ENCODE data around the gene TAF10.

The TAF10 gene

GRCh38 chr11:6625156-6625831 is 13.3 kb upstream of the TAF10 start:
- peaks cover 13% of the 10 kb centered on the region for H3K27me3 ChIP-seq (ENCODE audit: control insufficient read depth, insufficient read depth, low read length, poor library complexity, severe bottlenecking)
- WGBS, 2 experiments = 92 to 94% methylated on average over 12 of the region's 12 CpGs
- H3K36me3 ChIP-seq (ENCODE audit: control insufficient read depth, insufficient read depth, low read length) = peaks cover 11% of the 10 kb centered on the region
- H3K27ac ChIP-seq (ENCODE audit: insufficient read depth, low read depth, low read length, poor library complexity, severe bottlenecking) = no peak overlapping the region
- H3K9me3 ChIP-seq (ENCODE audit: control insufficient read depth, low read length) = no peaks in the 10 kb centered on the region
- no peak overlapping the region for H3K4me3 ChIP-seq (ENCODE audit: insufficient read depth, low read depth, low read length)
- peaks cover 7% of the 10 kb centered on the region for H3K4me1 ChIP-seq (ENCODE audit: control insufficient read depth, insufficient read depth, low read length)

DNA sequence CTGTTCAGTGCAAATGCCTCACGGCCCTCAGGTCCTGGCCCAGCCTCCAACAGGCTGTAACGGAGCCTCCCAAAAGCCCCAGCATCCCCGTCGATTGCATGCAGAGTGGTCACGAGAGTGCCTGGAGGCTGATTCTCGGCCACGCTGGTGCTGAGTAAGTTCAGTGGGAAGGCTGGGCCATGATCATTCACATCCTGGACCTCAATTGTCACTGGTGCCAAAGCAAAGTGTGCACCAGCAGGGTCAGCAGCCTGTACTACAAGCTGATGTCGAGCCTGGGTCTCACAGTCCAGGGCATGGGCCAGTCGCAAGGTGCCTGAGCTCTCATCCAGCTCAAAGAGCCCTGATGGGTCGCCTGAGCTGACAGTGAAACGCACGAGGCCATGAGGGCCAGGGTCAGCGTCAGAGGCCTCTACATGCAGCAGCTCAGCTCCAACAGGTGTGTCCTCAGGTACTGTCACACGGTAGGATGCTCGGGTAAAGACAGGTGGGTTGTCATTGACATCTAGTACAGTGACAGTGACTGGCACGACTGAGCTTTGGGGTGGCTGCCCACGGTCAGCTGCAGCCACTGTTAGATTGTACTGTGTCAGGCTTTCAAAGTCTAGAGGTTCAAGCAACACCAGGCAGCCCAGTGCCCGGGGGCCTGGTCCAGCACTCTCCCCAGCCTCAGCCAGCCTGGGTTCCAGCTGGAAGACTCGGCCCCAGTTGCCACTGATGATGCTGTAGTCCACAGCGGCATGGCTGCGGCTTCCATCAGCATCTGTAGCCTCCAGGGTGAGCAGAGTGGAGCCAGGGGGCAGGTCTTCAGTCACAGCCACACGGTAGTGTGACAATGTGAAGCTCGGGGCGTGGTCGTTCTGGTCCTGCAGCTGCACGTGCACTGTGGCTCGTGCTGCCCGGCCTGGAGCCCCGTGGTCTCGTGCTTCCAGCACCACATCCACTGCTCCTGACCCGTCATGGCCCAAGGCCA is 11.7 kb upstream of the TAF10 start:
- Histone ChIP-seq H3K27ac (ENCODE audit: insufficient read depth, low read depth, low read length, poor library complexity, severe bottlenecking) (no peak overlapping the region), H3K4me3 (ENCODE audit: insufficient read depth, low read depth, low read length) (no peak overlapping the region), H3K9me3 (ENCODE audit: control insufficient read depth, low read length) (no peaks in the 10 kb centered on the region), H3K36me3 (ENCODE audit: control insufficient read depth, insufficient read depth, low read length) (peaks cover 11% of the 10 kb centered on the region), H3K27me3 (ENCODE audit: control insufficient read depth, insufficient read depth, low read length, poor library complexity, severe bottlenecking) (no peaks in the 10 kb centered on the region), H3K4me1 (ENCODE audit: control insufficient read depth, insufficient read depth, low read length) (peaks cover 8% of the 10 kb centered on the region)
- WGBS, 2 experiments = 93% methylated on average over 31 of the region's 31 CpGs

- WGBS, 2 experiments = 92 to 94% methylated on average over 24 of the region's 24 CpGs
- peaks cover 15% of the 10 kb centered on the region for H3K4me1 ChIP-seq (ENCODE audit: control insufficient read depth, insufficient read depth, low read length)
Measured at GRCh38 chr11:6622261-6623171, 10.5 kb upstream of the TAF10 start.

DNA sequence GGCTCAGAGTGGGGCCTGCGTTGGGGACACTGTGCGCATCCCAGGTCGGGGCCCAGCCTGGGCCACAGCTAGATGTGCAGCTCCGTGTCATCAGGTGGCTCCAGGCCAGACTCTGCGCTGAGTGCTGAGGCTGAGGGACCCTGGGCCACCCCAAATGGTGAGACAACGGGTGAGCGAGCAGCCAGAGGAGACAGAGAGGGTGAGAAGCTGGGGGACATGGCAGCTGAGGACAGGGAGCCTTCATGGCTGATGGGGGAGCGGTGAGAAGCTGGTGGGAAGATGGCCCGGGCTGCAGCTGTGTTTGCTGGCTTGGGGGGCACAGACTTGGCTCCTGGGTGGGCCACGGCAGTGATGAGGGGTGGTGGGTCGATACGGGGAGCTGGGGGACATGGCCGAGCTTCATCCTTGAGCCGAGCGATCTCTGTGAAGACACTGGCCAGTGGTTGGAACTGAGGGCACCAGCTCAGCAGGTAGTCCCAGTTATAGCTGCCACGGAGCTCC is 9.7 kb upstream of the TAF10 start:
- WGBS, 2 experiments = 92 to 93% methylated on average over 16 of the region's 16 CpGs
- Histone ChIP-seq H3K36me3 (ENCODE audit: control insufficient read depth, insufficient read depth, low read length) (peaks cover 5% of the 10 kb centered on the region), H3K27me3 (ENCODE audit: control insufficient read depth, insufficient read depth, low read length, poor library complexity, severe bottlenecking) (no peaks in the 10 kb centered on the region), H3K9me3 (ENCODE audit: control insufficient read depth, low read length) (no peaks in the 10 kb centered on the region), H3K4me3 (ENCODE audit: insufficient read depth, low read depth, low read length) (no peak overlapping the region), H3K27ac (ENCODE audit: insufficient read depth, low read depth, low read length, poor library complexity, severe bottlenecking) (no peak overlapping the region), H3K4me1 (ENCODE audit: control insufficient read depth, insufficient read depth, low read length) (peaks cover 15% of the 10 kb centered on the region)

More at GRCh38 chr11:6622261-6623171, 10.5 kb upstream of the TAF10 start:
- Histone ChIP-seq H3K27me3 (ENCODE audit: control insufficient read depth, insufficient read depth, low read length, poor library complexity, severe bottlenecking) (no peaks in the 10 kb centered on the region), H3K4me3 (ENCODE audit: insufficient read depth, low read depth, low read length) (no peak overlapping the region), H3K27ac (ENCODE audit: insufficient read depth, low read depth, low read length, poor library complexity, severe bottlenecking) (no peak overlapping the region), H3K9me3 (ENCODE audit: control insufficient read depth, low read length) (no peaks in the 10 kb centered on the region), H3K36me3 (ENCODE audit: control insufficient read depth, insufficient read depth, low read length) (peaks cover 9% of the 10 kb centered on the region)

DNA sequence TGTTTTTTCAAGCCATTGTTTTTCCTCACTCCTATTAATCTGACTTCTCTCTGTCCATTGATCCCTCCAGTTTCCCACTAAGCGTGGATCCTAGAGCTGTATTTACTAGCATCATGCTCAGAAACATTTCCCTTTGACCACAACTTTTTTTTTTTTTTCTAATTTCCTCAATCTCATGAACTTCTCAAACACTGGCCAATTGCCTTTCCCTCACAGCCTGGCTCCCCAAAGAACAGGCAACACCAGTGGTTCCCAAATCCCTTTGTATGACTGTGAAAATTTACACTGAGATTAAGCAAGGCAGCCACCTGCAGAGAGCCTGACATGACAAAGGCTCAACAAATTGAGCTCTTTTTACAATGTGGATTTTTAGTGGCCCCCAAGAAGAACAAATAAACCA is 8.6 kb upstream of the TAF10 start:
- peaks cover 3% of the 10 kb centered on the region for H3K36me3 ChIP-seq (ENCODE audit: control insufficient read depth, insufficient read depth, low read length)
- 85 to 91% methylated on average over 1 of the region's 1 CpG for WGBS, 2 experiments
- no peaks in the 10 kb centered on the region for H3K9me3 ChIP-seq (ENCODE audit: control insufficient read depth, low read length)
- no peak overlapping the region for H3K27ac ChIP-seq (ENCODE audit: insufficient read depth, low read depth, low read length, poor library complexity, severe bottlenecking)
- H3K4me1 ChIP-seq (ENCODE audit: control insufficient read depth, insufficient read depth, low read length) = peaks cover 15% of the 10 kb centered on the region
- no peaks in the 10 kb centered on the region for H3K27me3 ChIP-seq (ENCODE audit: control insufficient read depth, insufficient read depth, low read length, poor library complexity, severe bottlenecking)
- H3K4me3 ChIP-seq (ENCODE audit: insufficient read depth, low read depth, low read length) = no peak overlapping the region

DNA sequence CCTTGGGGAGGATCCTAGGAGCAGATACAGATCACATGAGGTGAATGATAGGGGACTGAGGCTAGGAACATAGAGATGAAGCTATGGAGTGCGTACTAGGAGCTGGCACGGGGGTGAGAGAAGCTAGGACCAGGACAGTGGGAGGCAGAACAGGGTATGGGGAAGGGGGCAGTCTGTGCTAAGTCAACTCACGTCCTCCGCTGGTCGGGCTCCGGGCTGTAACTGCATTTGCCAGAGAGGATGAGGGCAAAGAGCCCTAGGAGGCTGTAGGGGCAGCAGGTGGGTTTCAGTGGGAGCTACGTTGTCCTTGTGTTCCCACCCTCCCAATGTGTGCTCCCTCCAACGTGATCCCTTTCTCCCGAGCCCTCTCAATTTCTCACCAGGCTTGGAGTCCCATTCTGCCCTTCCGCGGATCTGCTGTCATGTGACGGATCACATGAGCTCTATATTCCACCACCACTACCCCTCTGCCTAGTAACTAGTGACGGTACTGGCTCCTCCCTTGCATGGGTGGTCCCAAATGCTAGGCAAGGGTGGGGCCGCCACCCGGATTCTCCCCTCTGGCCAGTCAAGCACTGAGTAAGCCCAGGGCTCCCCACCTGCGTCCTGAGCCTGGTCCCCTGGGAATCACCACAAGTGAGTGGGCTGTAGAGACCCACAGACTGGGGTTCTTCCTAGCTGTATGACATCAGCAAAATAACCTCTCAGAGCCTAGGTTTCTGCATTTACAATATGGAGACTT is 7.2 kb upstream of the TAF10 start, which contains the start of gene TPP1:
TSS of gene TPP1 (minus strand) at position 419 of the 742 bp plus-strand sequence. CDS start at position 397, 22 bp downstream.
- Histone ChIP-seq H3K4me1 (ENCODE audit: control insufficient read depth, insufficient read depth, low read length) (peaks cover 15% of the 10 kb centered on the region), H3K27me3 (ENCODE audit: control insufficient read depth, insufficient read depth, low read length, poor library complexity, severe bottlenecking) (no peaks in the 10 kb centered on the region), H3K4me3 (ENCODE audit: insufficient read depth, low read depth, low read length) (peak within 1 kb of the TSS; percentile 82), H3K36me3 (ENCODE audit: control insufficient read depth, insufficient read depth, low read length) (no peaks in the 10 kb centered on the region), H3K9me3 (ENCODE audit: control insufficient read depth, low read length) (no peaks in the 10 kb centered on the region), H3K27ac (ENCODE audit: insufficient read depth, low read depth, low read length, poor library complexity, severe bottlenecking) (no peak within 1 kb of the TSS)
- 1% methylated on average over 16 of the region's 16 CpGs for WGBS, 2 experiments

DNA sequence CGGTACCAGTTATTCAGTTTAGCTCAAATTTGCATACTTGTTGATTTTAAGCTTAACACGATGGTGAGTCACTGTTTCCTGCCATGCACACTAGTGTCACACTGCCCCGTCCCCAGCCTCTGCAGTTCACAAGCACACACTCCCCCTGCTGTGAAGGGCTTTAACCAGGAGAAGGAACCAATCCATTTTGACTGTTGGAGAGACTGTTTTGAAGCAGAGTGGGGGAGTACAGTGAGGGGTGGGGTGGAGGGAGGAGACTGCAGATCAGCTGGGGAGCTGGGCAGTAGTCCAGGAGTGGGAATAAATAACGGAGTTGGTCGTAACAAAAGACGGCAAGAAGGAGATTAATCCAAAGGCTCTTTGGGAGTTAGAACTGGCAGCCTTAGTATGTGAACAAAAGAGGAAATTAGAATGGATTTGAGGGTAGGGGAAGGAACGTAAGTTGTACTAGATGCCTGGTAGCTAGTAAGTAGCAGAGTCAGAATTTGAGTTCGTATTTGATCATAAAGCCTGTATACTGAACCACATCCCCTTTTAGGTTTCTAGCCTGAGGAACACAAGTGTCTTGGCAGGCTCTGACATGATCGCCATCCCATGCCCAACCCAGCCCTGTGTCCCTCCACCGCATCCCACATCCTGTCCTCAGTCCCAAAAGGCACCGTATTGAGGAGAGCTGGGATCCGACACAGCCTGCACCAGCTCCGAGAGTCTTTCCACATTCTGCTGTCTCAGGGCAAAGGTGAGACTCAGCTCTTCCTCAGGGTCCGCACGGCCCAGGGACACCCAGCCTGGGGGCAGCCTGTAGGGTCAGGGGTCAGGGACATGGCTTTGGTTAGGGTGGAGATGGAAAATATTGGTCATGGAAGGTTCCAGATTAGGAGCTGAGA is 6.3 kb upstream of the TAF10 start:
- H3K4me3 ChIP-seq (ENCODE audit: insufficient read depth, low read depth, low read length) = peak overlapping the region; percentile 82
- H3K9me3 ChIP-seq (ENCODE audit: control insufficient read depth, low read length) = no peaks in the 10 kb centered on the region
- H3K4me1 ChIP-seq (ENCODE audit: control insufficient read depth, insufficient read depth, low read length) = peaks cover 15% of the 10 kb centered on the region
- WGBS, 2 experiments = 60 to 64% methylated on average over 15 of the region's 15 CpGs
- H3K27ac ChIP-seq (ENCODE audit: insufficient read depth, low read depth, low read length, poor library complexity, severe bottlenecking) = no peak overlapping the region
- no peaks in the 10 kb centered on the region for H3K27me3 ChIP-seq (ENCODE audit: control insufficient read depth, insufficient read depth, low read length, poor library complexity, severe bottlenecking)
- H3K36me3 ChIP-seq (ENCODE audit: control insufficient read depth, insufficient read depth, low read length) = no peaks in the 10 kb centered on the region

DNA sequence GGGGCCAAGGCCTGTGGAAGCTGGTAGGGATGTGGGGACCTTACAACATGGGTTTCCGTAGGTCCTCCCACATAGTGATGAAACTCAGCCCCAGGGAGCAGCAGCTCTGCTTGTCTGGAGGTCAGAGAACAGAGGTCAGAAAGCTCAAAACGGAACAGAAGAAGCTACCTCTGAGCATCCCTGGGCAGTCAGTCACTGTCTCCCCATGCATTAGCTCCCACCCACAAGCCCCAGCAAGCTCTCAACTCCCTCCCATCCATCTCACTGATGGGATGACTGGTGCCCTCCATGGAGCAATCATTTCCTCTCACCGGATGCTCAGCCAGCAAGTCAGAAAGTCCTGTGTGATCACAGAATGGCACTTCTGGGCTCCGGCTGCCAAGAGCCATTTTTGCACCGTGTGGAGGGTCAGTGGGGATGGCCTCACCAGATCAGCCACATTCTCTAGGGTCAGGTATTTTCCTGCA is 5.3 kb upstream of the TAF10 start:
- Histone ChIP-seq H3K27me3 (ENCODE audit: control insufficient read depth, insufficient read depth, low read length, poor library complexity, severe bottlenecking) (no peaks in the 10 kb centered on the region), H3K4me3 (ENCODE audit: insufficient read depth, low read depth, low read length) (no peak overlapping the region), H3K36me3 (ENCODE audit: control insufficient read depth, insufficient read depth, low read length) (no peaks in the 10 kb centered on the region), H3K27ac (ENCODE audit: insufficient read depth, low read depth, low read length, poor library complexity, severe bottlenecking) (no peak overlapping the region), H3K4me1 (ENCODE audit: control insufficient read depth, insufficient read depth, low read length) (peaks cover 15% of the 10 kb centered on the region), H3K9me3 (ENCODE audit: control insufficient read depth, low read length) (no peaks in the 10 kb centered on the region)
- WGBS, 2 experiments = 89 to 94% methylated on average over 5 of the region's 5 CpGs
